Activated CD4-positive, alpha-beta memory T cell treated with anti-CD3 and anti-CD28 coated beads for 36 hours (primary cell): ENCODE measurements around the gene DDX20. TPM values are rescaled to one million over a fixed set of nuclear protein-coding genes. Genes with fewer than 3 reads are reported as not detected.

Experiments
- CTCF ChIA-PET: fragments of 350-600 bp; sonication (Branson Sonifier 250); formaldehyde crosslinking; loops from one replicate; lab custom pipeline; 2021; ENCODE audit warnings: antibody characterized with exemption, inconsistent platforms; lab: Charles Lee
- POLR2A ChIA-PET: fragments of 350-600 bp; sonication (Branson Sonifier 250); formaldehyde crosslinking; loops from one replicate; lab custom pipeline; 2021; ENCODE audit warnings: antibody characterized with exemption; lab: Charles Lee
- DNase-seq: peaks from one replicate; pipeline ENCODE4 v3.0.0-alpha.2; 2020
- H3K27ac Mint-ChIP-seq: one replicate; pipeline ENCODE4 v1.8.0; 2021; ENCODE audit warnings: mixed read lengths
- H3K27me3 Mint-ChIP-seq: one replicate; pipeline ENCODE4 v1.8.0; 2021; ENCODE audit warnings: mixed read lengths
- H3K36me3 Mint-ChIP-seq: one replicate; pipeline ENCODE4 v1.8.0; 2021; ENCODE audit warnings: mixed read lengths
- H3K4me1 Mint-ChIP-seq: one replicate; pipeline ENCODE4 v1.8.0; 2021; ENCODE audit warnings: low read depth, mixed read lengths
- H3K4me3 Mint-ChIP-seq: one replicate; pipeline ENCODE4 v1.8.0; 2021; ENCODE audit warnings: mild to moderate bottlenecking, mixed read lengths
- H3K9me3 Mint-ChIP-seq: one replicate; pipeline ENCODE4 v1.8.0; 2021; ENCODE audit warnings: mixed read lengths
- intact Hi-C: fragments of 100-400 bp; cut with micrococcal nuclease; formaldehyde crosslinking; loops from one replicate; pipeline ENCODE4 v1.15.1; 2023
- total RNA-seq, 2 experiments: library from RNA; stranded (reverse); gene quantifications; one replicate each; pipeline ENCODE4 v1.2.3, GENCODE V29; 2021

DDX20 gene
- total RNA-seq, 2 experiments from 2014 or later = 14.2 to 15.9 TPM

GRCh38 chr1:111811891-111812290 lies 56.2 kb downstream of the DDX20 start:
- POLR2A ChIA-PET = no interaction called here
- Mint-ChIP-seq H3K27me3 (no peaks in the 10 kb centered on the region), H3K9me3 (no peaks in the 10 kb centered on the region), H3K27ac (no peak overlapping the region), H3K4me1 (no peaks in the 10 kb centered on the region), H3K4me3 (no peak overlapping the region), H3K36me3 (no peaks in the 10 kb centered on the region)
- no peak for DNase-seq
- CTCF ChIA-PET = no interaction called here
- intact Hi-C loops = no loop called here

GRCh38 chr1:111812306-111812705 lies 56.6 kb downstream of the DDX20 start:
- H3K9me3 Mint-ChIP-seq = no peaks in the 10 kb centered on the region
- ChIA-PET POLR2A (no interaction called here), CTCF (no interaction called here)
- no peaks in the 10 kb centered on the region for H3K36me3 Mint-ChIP-seq
- H3K4me3 Mint-ChIP-seq = no peak overlapping the region
- no peak overlapping the region for H3K27ac Mint-ChIP-seq
- H3K4me1 Mint-ChIP-seq = no peaks in the 10 kb centered on the region
- DNase-seq = no peak
- intact Hi-C loops = no loop called here
- no peaks in the 10 kb centered on the region for H3K27me3 Mint-ChIP-seq

GRCh38 chr1:111813440-111814304 lies 58.0 kb downstream of the DDX20 start:
- DNase-seq = no peak
- CTCF ChIA-PET = no interaction called here
- H3K9me3 Mint-ChIP-seq = no peaks in the 10 kb centered on the region
- H3K4me3 Mint-ChIP-seq = no peak overlapping the region
- no peaks in the 10 kb centered on the region for H3K36me3 Mint-ChIP-seq
- POLR2A ChIA-PET = no interaction called here
- no peaks in the 10 kb centered on the region for H3K27me3 Mint-ChIP-seq
- intact Hi-C loops = no loop called here
- H3K27ac Mint-ChIP-seq = no peak overlapping the region
- no peaks in the 10 kb centered on the region for H3K4me1 Mint-ChIP-seq

- Mint-ChIP-seq H3K27ac (no peak overlapping the region), H3K36me3 (no peaks in the 10 kb centered on the region), H3K9me3 (no peaks in the 10 kb centered on the region), H3K4me1 (no peaks in the 10 kb centered on the region), H3K27me3 (no peaks in the 10 kb centered on the region), H3K4me3 (no peak overlapping the region)
- ChIA-PET POLR2A (no interaction called here), CTCF (no interaction called here)
- DNase-seq = no peak
- intact Hi-C loops = no loop called here
Measured at GRCh38 chr1:111814305-111814628, 58.6 kb downstream of the DDX20 start.

- no peaks in the 10 kb centered on the region for H3K36me3 Mint-ChIP-seq
- H3K4me3 Mint-ChIP-seq = no peak overlapping the region
- no peak overlapping the region for H3K27ac Mint-ChIP-seq
- intact Hi-C loops = no loop called here
- ChIA-PET POLR2A (no interaction called here), CTCF (no interaction called here)
- H3K27me3 Mint-ChIP-seq = no peaks in the 10 kb centered on the region
- no peaks in the 10 kb centered on the region for H3K9me3 Mint-ChIP-seq
- no peaks in the 10 kb centered on the region for H3K4me1 Mint-ChIP-seq
- no peak for DNase-seq
Measured at GRCh38 chr1:111814642-111815041, 58.9 kb downstream of the DDX20 start.

Other genes with a start within 250 kb of the DDX20 start
- 100 to 1,000 TPM; 292 to 294 TPM for gene RAP1A, start 136.1 kb upstream of the DDX20 start, total RNA-seq
- gene INKA2, start 16.5 kb upstream of the DDX20 start, total RNA-seq = 1 to 10 TPM; 1.4 to 2.3 TPM
- not detected for gene KCND3, start 233.8 kb downstream of the DDX20 start, total RNA-seq